Measurements from ENCODE around the gene NUDT22. TPM values are rescaled to one million over a fixed set of nuclear protein-coding genes. Genes with fewer than 3 reads are reported as not detected.

Gene NUDT22
- total RNA-seq, 1 experiment from 2014 or later = 31.9 TPM

- H3K4me1 ChIP-seq = no peaks in the 10 kb centered on the region
- H3K36me3 ChIP-seq (ENCODE audit: control insufficient read depth, insufficient read depth, low read length) = peaks cover 1% of the 10 kb centered on the region
- POLR2A ChIA-PET = interaction anchor here (0.6 kb wide), 1 partner anchor 20 kb away, joined by 6 read pairs; no protein-coding TSS in a partner anchor
- no peaks in the 10 kb centered on the region for H3K27me3 ChIP-seq (replicated peaks; ENCODE audit: control insufficient read depth, insufficient read depth, low read length)
- no peak for TF ChIP-seq CTCF (IDR thresholded peaks at IDR 0.05; ENCODE audit: insufficient read depth in 1 of 2, low read depth in 1 of 2, low read length in 1 of 2, severe bottlenecking in 1 of 2, unreplicated experiment in 1 of 2)
- DNase-seq = no peak
- Mint-ChIP-seq H3K4me1 (ENCODE audit: low read depth, unreplicated experiment) (no peaks in the 10 kb centered on the region), H3K27me3 (ENCODE audit: insufficient read depth, unreplicated experiment) (no peaks in the 10 kb centered on the region), H3K4me3 (ENCODE audit: unreplicated experiment) (no peak overlapping the region), H3K27ac (ENCODE audit: unreplicated experiment) (no peak overlapping the region), H3K9me3 (ENCODE audit: unreplicated experiment) (no peaks in the 10 kb centered on the region), H3K36me3 (ENCODE audit: insufficient read depth, unreplicated experiment) (peaks cover 79% of the 10 kb centered on the region)
- no TSS peak for BruUV-seq (replicated peaks)
- CTCF ChIA-PET = no interaction called here
- intact Hi-C loops (cut with micrococcal nuclease; ENCODE audit: unreplicated experiment) = no loop called here
- H3K4me3 ChIP-seq (ENCODE audit: low read depth, low read length) = no peak overlapping the region
- no peaks in the 10 kb centered on the region for H3K9me3 ChIP-seq
These were observed 18.6 kb upstream of the NUDT22 start for GRCh38 chr11:64207256-64208085.

DNA sequence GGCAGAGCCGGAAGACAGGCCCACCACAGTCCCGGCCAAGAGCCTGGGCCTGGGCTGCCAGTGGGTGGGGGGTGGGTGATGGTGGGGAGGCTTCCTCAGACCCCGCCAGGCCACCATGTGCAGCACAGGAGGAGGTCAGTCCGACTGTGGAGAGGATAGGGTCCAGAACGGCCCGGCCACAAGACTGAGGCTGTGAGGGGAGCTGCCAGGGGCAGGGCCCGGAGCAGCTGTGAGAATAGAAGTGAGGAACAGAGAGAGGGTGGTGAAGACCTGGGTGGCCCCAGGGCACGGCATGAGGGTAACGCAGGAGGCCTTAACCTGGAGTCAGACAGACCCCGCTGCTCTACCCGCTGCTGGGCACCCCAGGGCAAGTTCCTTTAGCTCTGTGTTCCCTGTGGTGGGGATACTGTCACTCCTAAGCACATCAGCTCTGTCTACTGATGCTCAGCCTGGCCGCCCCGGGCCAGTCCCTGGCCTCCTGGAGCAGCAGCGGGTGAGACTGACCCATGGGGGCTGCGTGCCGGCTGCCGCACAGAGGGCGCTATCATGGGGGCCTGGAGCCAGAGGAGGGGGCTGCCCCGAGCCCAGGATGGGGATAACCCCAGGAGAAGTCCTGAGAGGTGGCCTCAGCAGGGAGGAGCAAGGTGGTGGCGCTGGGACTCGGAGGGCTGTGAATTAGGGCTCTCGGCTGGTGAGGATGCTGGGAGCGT is 17.8 kb upstream of the NUDT22 start:
- Histone ChIP-seq H3K36me3 (ENCODE audit: control insufficient read depth, insufficient read depth, low read length) (no peaks in the 10 kb centered on the region; the same call in none of the 2 replicates), H3K27me3 (replicated peaks; ENCODE audit: control insufficient read depth, insufficient read depth, low read length) (no peaks in the 10 kb centered on the region), H3K4me1 (no peaks in the 10 kb centered on the region), H3K9me3 (no peaks in the 10 kb centered on the region), H3K4me3 (ENCODE audit: low read depth, low read length) (no peak overlapping the region)
- no peaks in the 10 kb centered on the region for H3K27me3 Mint-ChIP-seq (ENCODE audit: insufficient read depth, unreplicated experiment)
- peaks cover 72% of the 10 kb centered on the region for H3K36me3 Mint-ChIP-seq (ENCODE audit: insufficient read depth, unreplicated experiment)
- H3K27ac Mint-ChIP-seq (ENCODE audit: unreplicated experiment) = no peak overlapping the region
- no peak for TF ChIP-seq CTCF (IDR thresholded peaks at IDR 0.05; ENCODE audit: insufficient read depth in 1 of 2, low read depth in 1 of 2, low read length in 1 of 2, severe bottlenecking in 1 of 2, unreplicated experiment in 1 of 2)
- H3K4me1 Mint-ChIP-seq (ENCODE audit: low read depth, unreplicated experiment) = no peaks in the 10 kb centered on the region
- no peak overlapping the region for H3K4me3 Mint-ChIP-seq (ENCODE audit: unreplicated experiment)
- BruUV-seq (replicated peaks) = no TSS peak
- H3K9me3 Mint-ChIP-seq (ENCODE audit: unreplicated experiment) = no peaks in the 10 kb centered on the region
- ChIA-PET POLR2A (interaction anchor here (0.5 to 0.6 kb wide), 2 partner anchors 19 to 50 kb away, joined by 3 to 6 read pairs; no protein-coding TSS in a partner anchor), CTCF (no interaction called here)
- intact Hi-C loops (cut with micrococcal nuclease; ENCODE audit: unreplicated experiment) = no loop called here
- DNase-seq = no peak

DNA sequence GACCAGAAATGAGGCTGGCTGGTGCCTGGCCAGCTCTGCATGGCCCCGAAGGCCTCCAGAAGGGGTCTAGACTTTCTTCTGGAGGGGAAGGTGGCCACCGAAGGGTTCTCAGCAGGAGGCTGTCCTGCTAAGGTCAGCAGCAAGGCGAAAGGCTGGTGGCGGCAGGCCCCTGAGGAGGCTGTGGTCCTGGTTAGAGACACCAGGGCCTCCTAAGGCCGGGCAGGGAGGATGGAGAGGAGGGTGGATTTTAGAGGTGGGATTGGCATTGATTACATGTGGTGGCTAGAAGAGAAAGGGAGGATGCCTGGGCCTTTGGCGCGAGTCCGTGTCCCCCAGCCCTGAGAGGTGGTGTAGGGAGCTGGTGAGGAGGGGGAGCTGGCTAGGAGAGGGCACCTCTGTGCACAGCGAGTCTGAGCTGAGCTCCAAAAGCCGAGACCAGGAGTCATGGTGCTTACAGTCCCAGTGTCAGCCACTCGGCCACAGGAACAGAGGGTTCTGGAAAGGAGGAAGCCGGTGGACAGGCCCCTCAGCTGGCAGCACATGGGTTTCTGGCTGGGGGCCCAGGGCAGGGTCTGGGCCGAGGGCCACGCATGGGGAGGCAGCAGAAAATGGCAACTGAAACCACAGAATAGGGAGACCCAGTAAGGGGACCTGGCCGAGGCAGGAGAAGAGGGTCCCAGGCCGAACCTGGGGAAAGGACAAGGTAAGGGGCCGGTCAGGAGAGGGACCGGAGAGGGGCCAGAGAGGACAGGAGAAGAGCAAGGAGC is 17.1 kb upstream of the NUDT22 start:
- no peaks in the 10 kb centered on the region for H3K4me1 Mint-ChIP-seq (ENCODE audit: low read depth, unreplicated experiment)
- TF ChIP-seq CTCF (IDR thresholded peaks at IDR 0.05; ENCODE audit: insufficient read depth in 1 of 2, low read depth in 1 of 2, low read length in 1 of 2, severe bottlenecking in 1 of 2, unreplicated experiment in 1 of 2) = no peak
- H3K27ac Mint-ChIP-seq (ENCODE audit: unreplicated experiment) = no peak overlapping the region
- CTCF ChIA-PET = no interaction called here
- no peaks in the 10 kb centered on the region for H3K27me3 Mint-ChIP-seq (ENCODE audit: insufficient read depth, unreplicated experiment)
- intact Hi-C loops (cut with micrococcal nuclease; ENCODE audit: unreplicated experiment) = no loop called here
- Histone ChIP-seq H3K4me1 (no peaks in the 10 kb centered on the region), H3K9me3 (no peaks in the 10 kb centered on the region), H3K36me3 (ENCODE audit: control insufficient read depth, insufficient read depth, low read length) (no peaks in the 10 kb centered on the region; the same call in none of the 2 replicates), H3K4me3 (ENCODE audit: low read depth, low read length) (no peak overlapping the region), H3K27me3 (replicated peaks; ENCODE audit: control insufficient read depth, insufficient read depth, low read length) (no peaks in the 10 kb centered on the region)
- H3K4me3 Mint-ChIP-seq (ENCODE audit: unreplicated experiment) = no peak overlapping the region
- no TSS peak for BruUV-seq (replicated peaks)
- H3K36me3 Mint-ChIP-seq (ENCODE audit: insufficient read depth, unreplicated experiment) = peaks cover 64% of the 10 kb centered on the region
- POLR2A ChIA-PET = interaction anchor here (0.5 kb wide), 1 partner anchor 555 kb away, joined by 5 read pairs; no protein-coding TSS in a partner anchor
- DNase-seq = no peak
- no peaks in the 10 kb centered on the region for H3K9me3 Mint-ChIP-seq (ENCODE audit: unreplicated experiment)

All from Caco-2 (cell line).